ENCODE measurements around the gene TNFRSF6B. TPM values are rescaled to one million over a fixed set of nuclear protein-coding genes. Genes with fewer than 3 reads are reported as not detected.

Gene TNFRSF6B
- total and polyA plus RNA-seq, 10 donors: 8.9 to 104 (median 31.0) TPM

DNA sequence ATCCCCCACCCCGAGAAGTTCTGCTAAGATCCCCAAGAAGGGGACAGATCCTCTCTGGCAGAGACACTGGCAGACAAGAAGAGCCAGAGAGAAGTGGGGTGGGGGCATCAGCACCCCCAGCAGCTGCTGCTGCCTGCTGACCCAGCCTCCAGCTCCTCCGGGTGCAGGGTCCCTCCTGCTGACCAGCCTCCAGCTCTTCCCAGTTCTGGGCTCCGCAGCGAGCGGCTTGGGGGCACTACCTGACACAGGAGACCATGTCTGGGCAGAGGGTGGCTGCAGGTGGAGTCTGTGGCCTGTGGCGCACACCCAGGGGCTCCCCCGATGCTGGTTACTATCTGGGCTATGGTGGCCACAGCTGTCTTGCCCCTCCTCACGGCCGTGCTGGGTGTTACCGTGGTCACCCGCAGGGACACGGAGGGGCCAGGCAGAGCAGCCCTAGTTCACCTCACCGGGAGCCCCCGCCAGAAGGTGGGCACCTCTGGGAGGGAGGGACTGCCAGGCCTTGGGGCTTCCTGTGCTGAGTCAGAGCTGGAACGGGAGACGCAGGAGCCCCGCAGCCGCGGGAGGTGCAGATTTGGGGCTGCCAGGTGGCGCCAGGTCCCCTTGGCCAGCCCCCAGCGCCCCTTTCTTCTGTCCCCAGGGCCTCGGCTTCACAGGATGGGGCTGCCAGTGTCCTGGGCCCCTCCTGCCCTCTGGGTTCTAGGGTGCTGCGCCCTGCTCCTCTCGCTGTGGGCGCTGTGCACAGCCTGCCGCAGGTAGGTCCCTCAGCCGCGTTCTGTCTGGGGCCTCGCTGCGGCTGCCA is 40.6 kb downstream of the TNFRSF6B start:
- peak; percentile 89 for DNase-seq
- no peaks in the 10 kb centered on the region for H3K9me3 ChIP-seq
- peak overlapping the region; percentile 37 to 90 (median 54) for H3K4me3 ChIP-seq
- 16 to 26% (median 20%) methylated on average over 22 to 30 of the region's 30 CpGs for WGBS, 5 donors
- intact Hi-C loops (cut with DNase I; ENCODE audit: low total_unique reads): no loop called here
- TF ChIP-seq, protein P1, sequence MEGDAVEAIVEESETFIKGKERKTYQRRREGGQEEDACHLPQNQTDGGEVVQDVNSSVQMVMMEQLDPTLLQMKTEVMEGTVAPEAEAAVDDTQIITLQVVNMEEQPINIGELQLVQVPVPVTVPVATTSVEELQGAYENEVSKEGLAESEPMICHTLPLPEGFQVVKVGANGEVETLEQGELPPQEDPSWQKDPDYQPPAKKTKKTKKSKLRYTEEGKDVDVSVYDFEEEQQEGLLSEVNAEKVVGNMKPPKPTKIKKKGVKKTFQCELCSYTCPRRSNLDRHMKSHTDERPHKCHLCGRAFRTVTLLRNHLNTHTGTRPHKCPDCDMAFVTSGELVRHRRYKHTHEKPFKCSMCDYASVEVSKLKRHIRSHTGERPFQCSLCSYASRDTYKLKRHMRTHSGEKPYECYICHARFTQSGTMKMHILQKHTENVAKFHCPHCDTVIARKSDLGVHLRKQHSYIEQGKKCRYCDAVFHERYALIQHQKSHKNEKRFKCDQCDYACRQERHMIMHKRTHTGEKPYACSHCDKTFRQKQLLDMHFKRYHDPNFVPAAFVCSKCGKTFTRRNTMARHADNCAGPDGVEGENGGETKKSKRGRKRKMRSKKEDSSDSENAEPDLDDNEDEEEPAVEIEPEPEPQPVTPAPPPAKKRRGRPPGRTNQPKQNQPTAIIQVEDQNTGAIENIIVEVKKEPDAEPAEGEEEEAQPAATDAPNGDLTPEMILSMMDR (IDR thresholded peaks at IDR 0.05 in 8 of 11, conservative IDR thresholded peaks at IDR 0.05 in 3 of 11): no peak
- TF ChIP-seq POLR2AphosphoS5 (IDR thresholded peaks at IDR 0.05) (peak in 2 of 3 donors; percentile 59 to 71), POLR2A (IDR thresholded peaks at IDR 0.05) (no peak)
- H3K27ac ChIP-seq: peak overlapping the region in 7 of 8 donors; percentile 44 to 87 (median 84)
- H3K27me3 ChIP-seq (replicated peaks in 1 of 7): peaks cover 0 to 19% (median 0%) of the 10 kb centered on the region in 7 donors
- peaks cover 45 to 68% (median 60%) of the 10 kb centered on the region in 6 donors for H3K4me1 ChIP-seq
- H3K36me3 ChIP-seq: peaks cover 0 to 52% (median 37%) of the 10 kb centered on the region in 6 donors

DNA sequence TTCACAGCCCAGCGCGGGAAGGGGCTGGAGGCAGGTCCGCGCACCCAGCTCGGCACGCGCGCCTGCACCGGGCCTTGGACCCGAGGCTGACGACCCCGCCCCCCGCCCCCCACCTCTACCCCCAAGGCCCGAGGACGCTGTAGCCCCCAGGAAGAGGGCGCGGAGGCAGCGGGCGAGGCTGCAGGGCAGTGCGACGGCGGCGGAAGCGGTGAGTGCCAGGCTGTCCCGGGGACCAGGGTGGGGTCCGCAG is 41.2 kb downstream of the TNFRSF6B start:
- TF ChIP-seq POLR2AphosphoS5 (IDR thresholded peaks at IDR 0.05): peak in 1 of 3 donors; percentile 15
- TF ChIP-seq, protein P1 (IDR thresholded peaks at IDR 0.05 in 8 of 11, conservative IDR thresholded peaks at IDR 0.05 in 3 of 11): no peak
- peaks cover 0 to 19% (median 0%) of the 10 kb centered on the region in 7 donors for H3K27me3 ChIP-seq (replicated peaks in 1 of 7)
- peaks cover 0 to 57% (median 42%) of the 10 kb centered on the region in 6 donors for H3K36me3 ChIP-seq
- 0 to 17% (median 4%) methylated on average over 2 to 26 of the region's 26 CpGs; no CpG with 5 or more reads in 1 of the 5 donors for WGBS, 5 donors
- H3K4me1 ChIP-seq: peaks cover 45 to 73% (median 64%) of the 10 kb centered on the region in 6 donors
- H3K27ac ChIP-seq: peak overlapping the region in 7 of 8 donors; percentile 44 to 87 (median 84)
- peak overlapping the region; percentile 37 to 90 (median 54) for H3K4me3 ChIP-seq
- DNase-seq: no peak
- no peaks in the 10 kb centered on the region for H3K9me3 ChIP-seq
- intact Hi-C loops (cut with DNase I; ENCODE audit: low total_unique reads): no loop called here

DNA sequence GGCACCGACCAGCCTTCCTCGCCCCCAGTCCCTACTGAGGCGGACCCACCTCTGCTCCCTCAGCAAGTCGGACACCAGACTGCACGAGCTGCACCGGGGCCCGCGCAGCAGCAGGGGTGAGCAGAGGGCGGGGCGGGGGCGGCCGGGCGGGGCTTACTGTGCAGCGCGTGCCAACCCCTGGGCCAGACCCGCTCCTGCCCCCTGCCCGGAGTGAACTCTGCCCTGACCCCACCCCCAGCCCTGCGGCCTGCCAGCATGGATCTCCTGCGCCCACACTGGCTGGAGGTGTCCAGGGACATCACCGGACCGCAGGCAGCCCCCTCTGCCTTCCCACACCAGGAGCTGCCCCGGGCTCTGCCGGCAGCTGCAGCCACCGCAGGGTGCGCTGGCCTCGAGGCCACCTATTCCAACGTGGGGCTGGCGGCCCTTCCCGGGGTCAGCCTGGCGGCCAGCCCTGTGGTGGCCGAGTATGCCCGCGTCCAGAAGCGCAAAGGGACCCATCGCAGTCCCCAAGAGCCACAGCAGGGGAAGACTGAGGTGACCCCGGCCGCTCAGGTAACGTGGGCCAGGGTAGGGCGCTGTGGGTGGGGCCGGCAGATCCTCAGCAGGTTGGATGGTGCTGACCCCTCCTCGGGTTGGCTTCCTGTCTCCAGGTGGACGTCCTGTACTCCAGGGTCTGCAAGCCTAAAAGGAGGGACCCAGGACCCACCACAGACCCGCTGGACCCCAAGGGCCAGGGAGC is 41.7 kb downstream of the TNFRSF6B start:
- Histone ChIP-seq H3K27me3 (replicated peaks in 1 of 7) (peaks cover 0 to 19% (median 0%) of the 10 kb centered on the region in 7 donors), H3K36me3 (peaks cover 0 to 59% (median 46%) of the 10 kb centered on the region in 6 donors), H3K4me3 (peak overlapping the region; percentile 37 to 90 (median 54)), H3K27ac (peak overlapping the region in 5 of 8 donors; percentile 84 to 87 (median 87)), H3K9me3 (no peaks in the 10 kb centered on the region), H3K4me1 (peaks cover 45 to 78% (median 67%) of the 10 kb centered on the region in 6 donors)
- TF ChIP-seq, protein P1 (IDR thresholded peaks at IDR 0.05 in 8 of 11, conservative IDR thresholded peaks at IDR 0.05 in 3 of 11): no peak
- peak in 2 of 3 donors; percentile 25 to 50 for TF ChIP-seq POLR2AphosphoS5 (IDR thresholded peaks at IDR 0.05)
- WGBS, 5 donors: 11 to 34% (median 21%) methylated on average over 8 to 43 of the region's 43 CpGs
- intact Hi-C loops (cut with DNase I; ENCODE audit: low total_unique reads): no loop called here
- peak; percentile 88 for DNase-seq
